Hepatocyte (in vitro differentiated cells): ENCODE measurements around the gene FAM209A.

ENCODE experiments used
- CTCF ChIP-seq: fragments of 200-600 bp; sonication (generic); IDR thresholded peaks from 2 replicates; pipeline ENCODE4 v1.5.1; 2016; ENCODE audit warnings: antibody characterized with exemption, mild to moderate bottlenecking; ENCODE audit not compliant: poor library complexity
- EZH2 ChIP-seq: fragments of 200-600 bp; sonication (generic); IDR thresholded peaks from 2 replicates; pipeline ENCODE4 v1.6.1; 2016; ENCODE audit warnings: antibody characterized with exemption, mild to moderate bottlenecking, borderline replicate concordance

- TF ChIP-seq EZH2 = no peak
- TF ChIP-seq CTCF = no peak
These were observed 36.0 kb upstream of the FAM209A start for GRCh38 chr20:56488566-56488965.
